Measurements from ENCODE around the gene GBF1.

GRCh38 chr10:102299873-102300272 is 54.5 kb downstream of the GBF1 start:
- TF ChIP-seq CTCF (IDR thresholded peaks at IDR 0.05) (no peak), POLR2A (IDR thresholded peaks at IDR 0.05) (no peak)

All from right lobe of liver (tissue), 4 donors.